ENCODE results near the gene SLC22A12.

The SLC22A12 gene

DNA sequence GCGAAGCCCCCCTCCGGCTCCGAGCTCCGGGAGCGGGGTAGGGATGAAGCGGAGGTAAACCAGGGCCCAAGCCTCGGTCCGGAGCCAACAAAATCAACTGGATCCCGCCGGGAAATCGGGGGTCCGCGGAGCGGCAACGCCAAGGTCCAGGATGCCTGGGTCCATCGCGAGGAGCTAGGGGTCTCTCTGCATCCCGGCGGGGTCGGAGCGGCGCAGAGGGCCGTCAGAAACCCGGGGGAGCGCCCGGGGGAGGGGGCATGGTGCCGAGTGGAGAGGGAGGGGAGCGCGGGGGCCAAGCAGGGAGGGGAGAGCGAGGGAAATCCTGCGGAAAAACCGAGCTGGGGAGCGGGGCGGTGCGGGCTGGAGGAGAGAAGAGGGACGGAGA is 51.8 kb downstream of the SLC22A12 start:
- in situ Hi-C loops (cut with HindIII; ENCODE audit: low sequenced_read_pairs) = no loop called here

DNA sequence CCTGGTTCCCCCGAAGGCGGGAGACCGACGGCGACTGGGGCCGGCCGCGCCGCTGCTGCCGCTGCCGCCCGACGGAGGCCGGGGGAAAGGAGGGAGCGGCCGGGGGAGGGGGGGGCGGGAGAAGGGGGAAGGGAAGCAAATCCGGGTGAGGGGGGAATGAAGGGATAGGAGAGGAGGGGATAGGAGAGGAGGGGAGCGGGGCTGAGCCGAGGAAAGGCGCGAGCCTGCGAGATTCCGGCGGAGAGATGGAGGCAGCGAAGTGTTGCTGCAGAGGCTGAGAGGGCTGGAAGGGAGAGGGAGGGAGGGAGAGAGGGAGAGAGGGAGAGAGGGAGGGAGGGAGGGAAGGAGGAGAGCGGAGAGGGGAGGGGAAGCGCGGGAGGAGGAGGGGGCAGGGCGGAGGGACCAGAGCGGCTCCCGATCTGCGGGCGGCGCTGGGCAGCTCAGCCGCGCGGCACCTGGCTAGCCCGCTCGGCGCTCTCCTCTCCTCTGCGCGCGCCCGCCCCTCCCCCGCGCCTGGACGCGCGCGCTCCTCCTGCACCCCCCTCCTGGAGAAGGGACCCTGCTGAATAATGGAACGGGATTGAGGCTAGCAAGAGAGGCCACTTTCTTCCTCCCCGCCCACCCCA is 52.3 kb downstream of the SLC22A12 start:
- in situ Hi-C loops (cut with HindIII; ENCODE audit: low sequenced_read_pairs) = no loop called here

DNA sequence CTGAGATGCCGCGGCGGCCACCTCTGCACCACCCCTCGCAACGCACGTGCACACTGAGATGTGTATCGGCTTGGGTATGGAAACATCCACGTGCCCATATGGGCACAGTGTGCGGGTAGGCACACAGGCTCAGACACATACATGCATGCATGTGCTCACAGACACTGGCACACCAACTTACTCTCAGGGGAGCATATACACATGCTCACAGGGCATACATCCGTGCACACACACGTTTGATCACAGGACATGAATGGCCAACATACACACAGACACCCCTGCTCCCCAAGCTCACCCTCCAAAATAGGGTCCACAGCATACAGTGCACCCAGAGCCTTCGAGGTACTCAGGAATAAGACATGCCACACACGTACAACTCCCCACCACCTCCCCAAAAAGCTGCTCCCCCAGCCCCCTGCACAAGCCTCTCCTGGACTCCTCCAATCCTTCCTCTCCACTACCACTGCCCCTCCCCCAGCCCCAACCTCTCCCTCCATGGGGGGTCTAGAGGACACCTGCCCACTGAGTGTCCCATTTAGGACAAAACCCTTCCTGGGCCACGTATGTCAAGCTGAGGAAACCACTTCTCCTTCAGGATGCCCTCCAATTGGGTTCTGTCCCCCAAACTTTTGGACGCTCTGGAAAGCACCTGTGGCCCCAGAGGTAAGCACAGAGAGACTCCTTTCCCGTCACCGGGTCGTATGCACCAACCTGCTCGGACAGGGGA is 53.1 kb downstream of the SLC22A12 start:
- in situ Hi-C loops (cut with HindIII; ENCODE audit: low sequenced_read_pairs) = no loop called here

DNA sequence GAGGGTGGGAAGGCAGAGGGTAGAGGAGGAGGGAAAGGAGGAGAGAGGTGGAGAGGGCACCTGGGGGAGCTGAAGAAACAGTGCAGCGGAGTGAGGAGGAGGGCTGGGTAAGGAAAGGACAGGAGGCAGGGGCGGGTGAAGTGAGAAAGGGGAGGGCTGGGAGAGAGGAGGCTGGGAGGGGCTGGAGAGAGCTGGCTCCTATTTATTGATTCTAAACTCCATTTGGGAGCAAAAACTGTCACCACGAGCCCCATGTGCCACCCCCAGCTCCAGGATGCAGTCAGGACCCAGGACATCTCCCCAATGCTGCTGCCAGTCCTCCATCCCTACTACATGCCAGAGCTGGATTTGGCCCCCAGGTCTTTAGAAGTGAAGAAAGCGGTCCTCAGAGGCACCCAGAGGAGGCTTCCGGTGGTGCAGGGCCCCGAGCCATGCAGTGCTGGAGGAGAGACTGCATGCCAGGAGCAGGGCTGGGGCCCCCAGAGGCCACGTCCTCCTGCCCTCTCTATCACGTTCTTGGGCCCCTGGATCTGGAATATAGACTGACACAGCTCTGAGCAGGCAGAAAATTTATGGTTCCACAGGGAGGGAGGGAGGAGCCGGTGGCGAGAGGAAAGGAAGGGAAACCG is 53.7 kb downstream of the SLC22A12 start:
- in situ Hi-C loops (cut with HindIII; ENCODE audit: low sequenced_read_pairs) = no loop called here

DNA sequence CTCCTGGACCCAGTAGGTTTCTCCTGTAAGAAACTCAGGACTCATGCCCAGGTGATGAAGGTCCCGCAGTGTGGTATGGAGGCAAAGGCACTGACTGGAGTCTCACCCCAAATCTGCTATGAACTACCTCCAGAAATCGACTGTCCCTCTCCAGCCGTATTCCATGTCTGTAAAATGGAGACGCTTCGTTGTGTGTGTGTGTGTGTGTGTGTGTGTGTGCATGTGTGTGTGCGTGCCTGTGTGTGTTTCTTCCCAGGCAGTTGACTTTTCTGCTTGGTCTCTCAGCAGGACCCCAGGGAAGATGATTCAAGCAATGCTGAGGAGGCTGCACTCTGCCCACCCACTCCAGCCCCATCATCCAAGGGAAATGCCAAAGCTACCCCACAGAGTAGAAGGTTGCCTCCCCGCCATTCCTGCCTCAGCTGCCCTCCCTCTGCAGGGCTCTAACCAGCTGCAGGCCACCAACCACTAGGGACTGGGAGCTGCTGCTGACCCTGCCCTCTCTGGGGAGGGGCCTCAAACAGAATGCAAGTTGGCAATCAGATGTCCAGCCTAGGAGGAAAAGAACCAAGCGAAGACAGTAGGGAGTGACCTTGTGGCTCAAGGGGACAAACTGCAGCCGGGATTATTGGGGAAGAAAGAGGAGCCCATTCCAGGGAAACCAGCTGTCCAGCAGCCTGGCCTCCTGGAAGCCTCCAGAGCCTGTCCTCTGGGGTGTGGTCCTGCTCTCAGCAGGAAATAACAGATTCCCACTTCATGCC is 56.2 kb downstream of the SLC22A12 start:
- in situ Hi-C loops (cut with HindIII; ENCODE audit: low sequenced_read_pairs) = no loop called here

DNA sequence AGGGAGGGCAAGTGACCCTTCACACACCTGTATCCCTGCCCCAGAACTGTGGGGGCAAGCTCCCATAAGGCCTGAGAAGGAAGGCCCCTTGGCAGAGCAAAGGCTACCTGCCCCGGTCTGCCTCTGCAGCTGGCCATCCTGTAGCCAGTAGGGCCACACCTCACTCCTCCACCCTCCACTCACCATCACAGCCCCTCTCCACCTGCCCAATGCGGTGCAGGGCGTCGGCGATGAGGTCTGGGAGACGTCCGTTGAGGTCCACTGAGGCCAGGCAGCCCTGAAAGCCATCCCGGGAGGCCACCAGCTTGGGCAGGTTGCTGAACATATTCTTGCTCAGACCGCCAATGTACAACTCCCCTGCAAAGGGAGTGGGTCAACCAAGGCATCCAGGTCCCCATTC is 57.5 kb downstream of the SLC22A12 start:
- in situ Hi-C loops (cut with HindIII; ENCODE audit: low sequenced_read_pairs) = no loop called here

DNA sequence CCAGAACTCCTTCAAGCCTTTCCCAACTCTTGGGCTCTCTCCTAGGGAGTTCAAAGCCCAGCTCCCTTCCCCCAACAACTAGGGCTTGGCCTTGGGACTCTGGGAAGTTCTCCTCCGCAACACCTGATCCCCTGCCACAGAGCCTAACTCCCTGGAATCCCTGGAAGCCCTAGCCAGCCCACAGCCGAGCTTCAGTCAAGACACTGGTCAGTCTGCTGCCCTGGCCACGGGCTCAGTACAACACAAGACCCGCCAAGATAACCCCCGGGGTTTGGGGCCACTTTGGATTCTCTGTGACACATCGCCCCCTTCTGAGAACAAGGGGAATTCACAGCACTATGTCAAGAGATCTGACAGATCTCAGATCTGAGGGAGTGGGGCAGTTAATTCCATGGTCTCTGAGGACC is 58.3 kb downstream of the SLC22A12 start:
- in situ Hi-C loops (cut with HindIII; ENCODE audit: low sequenced_read_pairs) = no loop called here

DNA sequence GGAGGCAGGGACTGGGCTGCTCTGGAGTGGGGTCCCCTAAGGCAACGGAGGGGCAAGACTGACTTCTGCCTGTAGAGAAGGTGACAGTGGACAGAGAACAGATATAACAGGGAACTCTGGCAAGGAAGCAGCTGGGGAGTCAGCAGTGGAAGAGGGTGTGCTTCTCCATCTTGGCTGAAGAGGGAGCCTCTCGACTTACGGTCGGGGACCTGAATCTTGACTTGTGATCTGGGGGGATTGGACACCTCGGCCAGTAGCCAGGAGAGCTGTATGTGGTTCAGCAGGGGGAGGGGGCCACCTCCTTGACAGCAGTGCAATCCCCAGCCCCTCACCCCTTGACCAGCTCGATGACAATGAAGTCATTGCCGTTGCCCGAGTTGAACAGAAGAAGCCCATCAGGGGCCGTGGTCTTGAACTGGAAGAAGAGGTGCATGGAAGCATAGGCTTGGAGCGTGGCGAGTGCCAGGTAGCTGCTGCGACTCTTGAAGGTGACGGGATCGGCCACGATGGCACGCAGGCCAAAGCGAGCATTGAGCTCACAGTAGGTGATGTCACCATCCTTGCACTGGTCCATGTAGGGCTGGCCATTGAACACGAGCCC is 60.0 kb downstream of the SLC22A12 start:
- in situ Hi-C loops (cut with HindIII; ENCODE audit: low sequenced_read_pairs) = no loop called here
